ENCODE measurements around the gene HBA1.
"Not testable (repeated sequence)": the region's sequence is repeated elsewhere in the genome, so short reads cannot be mapped to it uniquely, and the experiment has no call there.

HBA1 gene

DNA sequence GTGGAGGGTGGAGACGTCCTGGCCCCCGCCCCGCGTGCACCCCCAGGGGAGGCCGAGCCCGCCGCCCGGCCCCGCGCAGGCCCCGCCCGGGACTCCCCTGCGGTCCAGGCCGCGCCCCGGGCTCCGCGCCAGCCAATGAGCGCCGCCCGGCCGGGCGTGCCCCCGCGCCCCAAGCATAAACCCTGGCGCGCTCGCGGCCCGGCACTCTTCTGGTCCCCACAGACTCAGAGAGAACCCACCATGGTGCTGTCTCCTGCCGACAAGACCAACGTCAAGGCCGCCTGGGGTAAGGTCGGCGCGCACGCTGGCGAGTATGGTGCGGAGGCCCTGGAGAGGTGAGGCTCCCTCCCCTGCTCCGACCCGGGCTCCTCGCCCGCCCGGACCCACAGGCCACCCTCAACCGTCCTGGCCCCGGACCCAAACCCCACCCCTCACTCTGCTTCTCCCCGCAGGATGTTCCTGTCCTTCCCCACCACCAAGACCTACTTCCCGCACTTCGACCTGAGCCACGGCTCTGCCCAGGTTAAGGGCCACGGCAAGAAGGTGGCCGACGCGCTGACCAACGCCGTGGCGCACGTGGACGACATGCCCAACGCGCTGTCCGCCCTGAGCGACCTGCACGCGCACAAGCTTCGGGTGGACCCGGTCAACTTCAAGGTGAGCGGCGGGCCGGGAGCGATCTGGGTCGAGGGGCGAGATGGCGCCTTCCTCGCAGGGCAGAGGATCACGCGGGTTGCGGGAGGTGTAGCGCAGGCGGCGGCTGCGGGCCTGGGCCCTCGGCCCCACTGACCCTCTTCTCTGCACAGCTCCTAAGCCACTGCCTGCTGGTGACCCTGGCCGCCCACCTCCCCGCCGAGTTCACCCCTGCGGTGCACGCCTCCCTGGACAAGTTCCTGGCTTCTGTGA lies at the start of gene HBA1:
Gene HBA1, plus strand, starts transcription at position 204 of the 906 bp plus-strand sequence. Its CDS starts 37 bp downstream, at position 241.
- not testable (repeated sequence) for DNase-seq

DNA sequence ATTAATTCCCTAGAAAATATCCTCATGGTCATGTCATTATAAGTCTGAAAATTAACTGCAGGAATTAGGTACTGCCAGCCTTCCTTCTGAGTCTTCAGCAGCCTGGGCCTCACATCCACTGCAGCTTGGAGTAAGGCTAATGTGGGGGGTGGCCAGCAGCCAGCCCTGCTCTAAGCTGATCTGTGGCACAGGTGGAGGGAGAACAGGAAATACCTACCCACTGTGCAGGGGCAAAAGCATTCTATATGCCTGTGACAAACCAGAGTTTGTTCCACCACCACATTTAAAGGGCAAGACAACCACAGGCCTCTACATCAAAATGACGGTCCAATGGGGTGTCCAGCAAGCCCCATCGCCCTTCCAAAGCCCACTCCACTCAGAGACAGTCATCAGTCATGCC lies 47.4 kb upstream of the HBA1 start:
- DNase-seq, result no peak

- DNase-seq, result no peak
These were observed 45.8 kb upstream of the HBA1 start for GRCh38 chr16:130533-131173.

DNA sequence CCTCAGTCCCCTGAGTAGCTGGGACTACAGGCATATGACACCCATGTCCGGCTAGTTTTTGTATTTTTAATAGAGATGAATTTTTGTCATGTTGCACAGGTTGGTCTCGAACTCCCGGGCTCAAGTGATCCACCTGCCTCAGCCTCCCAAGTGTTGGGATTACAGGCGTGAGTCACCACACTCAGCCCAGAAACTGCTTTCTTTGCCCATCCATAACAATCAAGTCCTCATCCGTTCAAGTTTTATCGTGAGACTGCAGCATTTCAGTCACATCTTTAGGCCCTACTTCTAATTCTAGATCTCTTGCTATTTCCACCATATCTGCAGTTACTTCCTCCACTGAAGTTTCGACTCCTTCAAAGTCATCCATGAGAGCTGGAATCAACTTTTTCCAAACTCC lies 44.4 kb upstream of the HBA1 start:
- no peak for DNase-seq

GRCh38 chr16:133716-134115 lies 42.8 kb upstream of the HBA1 start:
- DNase-seq, result no peak

DNA sequence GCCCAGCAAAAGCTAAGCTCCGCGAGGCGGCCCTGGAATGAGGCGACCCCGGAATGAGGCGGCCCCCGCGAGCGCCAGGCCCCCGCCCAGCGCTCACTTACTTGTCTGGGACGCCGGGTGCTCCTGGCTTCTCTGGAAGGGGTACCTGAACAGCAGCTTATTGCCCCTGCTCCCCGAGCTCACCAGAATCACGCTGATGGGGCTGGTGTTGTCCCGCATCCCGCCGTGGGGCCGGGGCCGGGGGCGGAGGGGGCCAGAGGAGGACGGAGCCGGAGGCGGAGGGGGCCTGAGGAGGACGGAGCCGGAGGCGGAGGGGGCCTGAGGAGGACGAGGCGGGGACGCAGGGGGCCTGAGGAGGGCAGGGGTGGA lies 38.4 kb upstream of the HBA1 start:
- DNase-seq, result peak in 1 of 2 donors; percentile 33

DNA sequence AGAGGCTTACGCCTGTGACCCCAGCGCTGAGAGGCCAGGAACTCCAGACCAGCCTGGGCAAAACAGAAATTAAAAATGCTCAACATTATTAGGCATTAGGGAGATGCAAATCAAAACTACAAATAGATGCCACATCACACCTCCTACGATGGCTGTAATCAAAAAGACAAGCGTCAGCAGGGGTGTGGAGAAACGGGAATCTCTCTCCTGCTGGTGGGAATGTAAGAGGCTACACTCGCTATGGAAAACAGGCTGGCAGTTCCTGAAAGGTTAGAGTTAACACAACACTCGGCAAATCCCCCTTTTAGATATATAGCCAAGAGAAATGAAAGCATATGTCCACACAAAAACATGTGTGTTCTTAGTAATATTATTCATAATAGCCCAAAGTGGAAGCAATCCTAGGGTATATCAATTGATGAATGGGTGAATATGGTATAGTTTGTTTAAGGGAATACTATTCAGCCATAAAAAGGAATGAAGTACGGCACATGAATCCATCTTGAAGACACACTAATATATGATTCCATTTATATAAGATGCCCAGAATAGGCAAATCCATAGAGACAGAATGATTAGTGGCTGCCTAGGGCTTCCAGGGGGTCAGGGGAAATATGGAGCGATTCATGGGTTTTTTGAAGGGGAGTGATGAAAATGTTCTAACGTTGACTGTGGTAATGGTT lies 36.2 kb upstream of the HBA1 start:
- no peak for DNase-seq

GRCh38 chr16:142405-142967 lies 34.0 kb upstream of the HBA1 start:
- no peak for DNase-seq

- DNase-seq, result no peak
These were observed 33.4 kb upstream of the HBA1 start for GRCh38 chr16:143047-143446.

- DNase-seq, result no peak
These were observed 33.0 kb upstream of the HBA1 start for GRCh38 chr16:143456-143855.

GRCh38 chr16:144797-145252 lies 31.7 kb upstream of the HBA1 start:
- no peak for DNase-seq

DNA sequence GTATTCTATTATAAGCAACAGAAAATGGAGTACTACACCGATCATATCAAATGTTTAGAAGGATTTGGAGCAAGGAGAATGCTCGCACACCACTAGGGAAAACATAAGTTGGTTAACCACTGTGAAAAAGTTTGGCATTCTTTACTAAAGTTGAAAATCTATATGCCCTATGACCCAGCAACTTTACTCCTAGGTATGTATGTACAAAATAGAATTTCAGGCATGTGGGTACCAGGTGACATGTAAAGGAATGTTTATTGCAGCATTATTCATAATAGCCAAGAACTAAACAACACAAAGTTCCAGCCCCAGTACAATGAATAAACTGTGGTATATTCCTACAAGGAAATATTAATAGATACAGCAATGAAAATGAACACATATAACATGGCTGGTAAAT lies 29.8 kb upstream of the HBA1 start:
- no peak for DNase-seq

DNA sequence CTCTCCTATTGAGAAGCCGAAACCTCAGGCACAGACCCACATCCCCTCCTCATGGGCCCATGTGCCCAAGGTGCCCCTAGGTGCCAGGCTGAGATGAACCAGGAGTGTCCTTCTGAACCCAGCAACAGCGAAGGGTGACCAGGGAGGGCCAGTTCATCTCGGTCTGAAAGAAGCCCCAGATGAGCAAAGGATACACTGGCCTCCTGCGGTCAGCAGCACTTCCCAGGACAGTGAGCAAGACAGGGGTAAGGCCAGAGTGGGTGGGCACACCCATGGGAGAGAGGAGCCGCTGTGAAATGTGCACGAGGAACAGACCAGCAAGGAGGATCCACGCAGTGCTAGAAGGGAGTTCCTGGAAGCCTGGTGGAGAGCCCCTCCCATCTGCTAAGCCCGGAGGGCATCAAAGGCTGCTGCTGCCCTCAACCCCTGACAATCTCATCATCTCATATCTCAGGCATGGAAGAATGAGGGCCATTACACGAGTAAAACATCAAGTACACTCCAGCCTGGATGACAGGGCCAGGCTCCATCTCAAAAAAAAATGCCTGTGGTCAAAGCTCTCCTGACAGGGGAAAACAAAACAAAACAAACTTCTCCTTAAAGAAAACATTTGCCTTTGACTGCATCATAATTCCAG lies 27.3 kb upstream of the HBA1 start:
- no peak for DNase-seq

DNA sequence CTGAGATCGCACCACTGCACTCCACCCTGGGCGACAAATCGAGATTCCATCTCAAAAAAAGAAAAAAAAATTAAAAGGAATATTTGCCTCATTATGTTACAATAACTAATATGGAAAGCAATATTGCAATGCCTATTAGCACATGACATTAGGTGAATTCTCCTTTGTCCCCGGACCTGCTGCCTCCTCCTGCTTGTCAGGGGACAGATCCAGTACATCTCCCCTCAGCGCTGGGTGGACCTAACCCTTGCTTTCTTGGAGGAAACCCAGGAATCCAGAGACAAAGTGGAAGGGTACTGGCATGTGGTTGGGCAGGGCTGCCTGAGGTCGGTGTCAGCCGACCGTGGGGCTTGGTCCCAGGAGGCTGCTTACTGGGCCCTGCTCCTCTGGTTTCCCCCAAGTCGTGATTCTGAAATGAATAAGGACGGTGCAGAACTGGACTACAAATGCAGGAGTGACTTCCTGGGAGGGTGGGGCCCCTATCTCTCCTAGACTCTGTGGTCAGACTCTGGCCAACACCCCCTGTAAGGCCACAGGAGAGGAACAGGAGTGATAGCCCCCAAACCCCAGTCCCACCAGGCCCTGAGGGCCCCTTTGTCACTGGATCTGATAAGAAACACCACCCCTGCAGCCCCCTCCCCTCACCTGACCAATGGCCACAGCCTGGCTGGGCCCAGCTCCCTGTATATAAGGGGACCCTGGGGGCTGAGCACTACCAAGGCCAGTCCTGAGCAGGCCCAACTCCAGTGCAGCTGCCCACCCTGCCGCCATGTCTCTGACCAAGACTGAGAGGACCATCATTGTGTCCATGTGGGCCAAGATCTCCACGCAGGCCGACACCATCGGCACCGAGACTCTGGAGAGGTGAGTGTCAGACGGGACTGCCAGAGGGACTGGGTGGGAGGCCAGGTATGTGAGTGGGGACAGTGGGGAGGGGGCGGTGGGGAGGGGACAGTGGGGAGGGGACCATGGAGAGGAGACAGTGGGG lies 24.0 kb upstream of the HBA1 start, which contains the start of gene HBZ:
Gene HBZ, plus strand, starts transcription at position 504 of the 988 bp plus-strand sequence. Its CDS starts 266 bp downstream, at position 770.
- no peak for DNase-seq

DNA sequence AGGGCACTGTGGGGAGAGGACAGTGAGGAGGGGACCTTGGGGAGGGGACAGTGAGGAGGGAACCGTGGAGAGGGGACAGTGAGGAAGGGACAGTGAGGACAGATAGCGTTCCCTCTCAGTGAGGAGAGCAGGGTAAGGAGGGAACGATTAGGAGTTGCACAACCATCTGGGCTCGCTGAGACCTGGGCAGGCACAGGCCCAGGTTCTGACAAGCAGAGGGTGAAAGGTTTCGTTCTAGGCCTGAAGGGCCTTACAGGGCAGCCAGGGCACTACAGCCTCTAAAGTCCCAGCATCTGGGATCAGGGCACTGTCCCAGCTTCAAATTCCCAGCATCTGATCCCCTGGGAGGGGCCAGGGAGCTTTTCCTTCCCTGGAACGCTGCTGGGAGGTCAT lies 23.4 kb upstream of the HBA1 start:
- not testable (repeated sequence) for DNase-seq

DNA sequence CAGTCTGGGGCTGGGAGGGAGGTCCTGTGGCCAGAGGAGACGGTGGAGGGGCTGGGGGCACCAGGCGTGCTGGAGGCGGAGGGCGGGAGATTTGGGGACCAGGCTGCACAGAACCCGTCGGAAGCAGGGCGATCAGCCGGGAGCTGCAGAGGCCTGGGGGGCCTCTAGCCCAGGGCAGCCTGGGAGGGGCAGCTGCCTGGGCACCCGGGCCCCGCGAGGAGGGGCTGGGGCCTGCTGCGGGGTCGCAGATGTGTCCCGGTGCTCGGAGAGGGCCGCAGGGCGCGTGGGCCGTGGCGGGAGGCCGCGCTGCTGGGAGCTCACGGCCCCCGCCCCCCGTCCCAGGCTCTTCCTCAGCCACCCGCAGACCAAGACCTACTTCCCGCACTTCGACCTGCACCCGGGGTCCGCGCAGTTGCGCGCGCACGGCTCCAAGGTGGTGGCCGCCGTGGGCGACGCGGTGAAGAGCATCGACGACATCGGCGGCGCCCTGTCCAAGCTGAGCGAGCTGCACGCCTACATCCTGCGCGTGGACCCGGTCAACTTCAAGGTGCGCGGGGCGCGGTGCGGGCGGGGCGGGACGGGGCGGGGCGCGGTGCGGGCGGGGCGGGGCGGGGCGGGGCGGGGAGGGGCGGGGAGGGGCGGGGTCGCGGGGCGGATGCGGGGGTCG lies 22.8 kb upstream of the HBA1 start:
- DNase-seq, result not testable (repeated sequence)

DNA sequence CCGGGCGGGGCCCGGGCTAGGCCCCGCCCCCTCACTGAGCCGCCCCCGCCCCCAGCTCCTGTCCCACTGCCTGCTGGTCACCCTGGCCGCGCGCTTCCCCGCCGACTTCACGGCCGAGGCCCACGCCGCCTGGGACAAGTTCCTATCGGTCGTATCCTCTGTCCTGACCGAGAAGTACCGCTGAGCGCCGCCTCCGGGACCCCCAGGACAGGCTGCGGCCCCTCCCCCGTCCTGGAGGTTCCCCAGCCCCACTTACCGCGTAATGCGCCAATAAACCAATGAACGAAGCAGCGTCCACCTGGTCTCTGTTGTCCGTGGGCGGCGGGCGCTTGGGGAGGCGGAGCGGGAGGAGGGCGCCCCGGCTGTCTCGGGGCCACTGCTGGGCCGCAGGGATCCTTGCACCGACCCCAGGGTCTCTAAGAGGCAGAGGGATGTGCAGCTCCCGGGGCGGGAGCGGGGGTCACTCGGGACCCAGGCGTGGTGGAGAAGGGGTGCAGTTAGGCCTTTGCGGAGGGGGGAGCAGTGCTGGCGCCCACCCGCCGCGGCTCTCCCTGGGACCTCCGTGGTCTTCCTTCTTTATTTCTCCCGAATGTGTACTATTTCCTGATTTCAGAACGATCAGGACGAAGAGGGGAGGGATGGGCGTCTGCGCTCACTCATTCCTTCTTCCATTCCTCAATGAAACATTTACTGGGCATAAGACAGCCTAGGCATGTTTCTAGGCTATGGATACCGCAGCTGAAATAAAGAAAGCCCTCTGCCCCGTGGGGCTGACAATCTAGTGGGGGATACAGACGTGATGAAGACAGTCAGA lies 22.1 kb upstream of the HBA1 start:
- peak in 1 of 2 donors; percentile 22 for DNase-seq

DNA sequence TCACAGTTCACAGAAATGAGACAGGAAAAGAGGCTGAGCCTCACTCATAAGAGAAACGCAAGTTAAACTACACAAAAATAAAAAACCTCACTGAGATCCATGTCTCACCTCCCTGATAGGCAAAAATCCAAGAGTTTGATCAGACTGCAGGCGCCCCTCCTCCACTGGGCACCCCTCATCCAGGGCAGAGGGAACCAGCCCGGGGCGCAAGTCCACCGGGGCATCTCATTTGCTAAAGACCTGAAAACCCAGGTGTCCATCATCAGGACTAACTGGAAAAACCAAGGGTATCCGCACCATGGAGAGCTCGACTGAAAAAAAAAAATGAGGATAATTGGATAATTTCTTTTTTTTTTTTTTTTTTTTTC lies 21.5 kb upstream of the HBA1 start:
- DNase-seq, result no peak

- DNase-seq, result no peak
These were observed 17.2 kb upstream of the HBA1 start for GRCh38 chr16:159136-159849.

Measured in CD4-positive, alpha-beta T cell treated with Interleukin-4 for 1 hour (primary cell).